ENCODE results near the gene TRAPPC2L.

GRCh38 chr16:88810166-88810911 lies 46.6 kb upstream of the TRAPPC2L start:
- TF ChIP-seq CTCF (conservative IDR thresholded peaks at IDR 0.05) (no peak), ZFX (IDR thresholded peaks at IDR 0.05) (no peak)

Data from C4-2B (cell line).